ENCODE measurements around the gene HOXA10. TPM values are rescaled to one million over a fixed set of nuclear protein-coding genes. Genes with fewer than 3 reads are reported as not detected.

The HOXA10 gene
- total and polyA plus RNA-seq, 4 donors = 0.03 to 0.70 (median 0.13) TPM

GRCh38 chr7:27164045-27164366 is 10.1 kb downstream of the HOXA10 start:
- peaks cover 8 to 27% (median 10%) of the 10 kb centered on the region in 4 donors for H3K4me1 ChIP-seq (ENCODE audit: control insufficient read depth in 4 of 4, insufficient read depth in 4 of 4, low read length in 3 of 4)

GRCh38 chr7:27163288-27164044 is 10.7 kb downstream of the HOXA10 start:
- Histone ChIP-seq H3K9ac (ENCODE audit: low read depth in 1 of 2, low read length in 2 of 2) (no peak overlapping the region), H3K9me3 (ENCODE audit: control insufficient read depth in 4 of 4, low read length in 3 of 4) (peaks cover 0 to 10% (median under 1%) of the 10 kb centered on the region in 4 donors), H3K4me3 (ENCODE audit: low read depth in 1 of 3, low read length in 3 of 3) (no peak overlapping the region), H3K36me3 (ENCODE audit: control insufficient read depth in 4 of 4, insufficient read depth in 3 of 4, low read depth in 1 of 4, low read length in 3 of 4) (no peaks in the 10 kb centered on the region), H3K27me3 (ENCODE audit: control insufficient read depth in 4 of 4, insufficient read depth in 4 of 4, low read length in 3 of 4) (peaks cover 9 to 56% (median 21%) of the 10 kb centered on the region in 4 donors), H3K4me1 (ENCODE audit: control insufficient read depth in 4 of 4, insufficient read depth in 4 of 4, low read length in 3 of 4) (peaks cover 8 to 27% (median 10%) of the 10 kb centered on the region in 4 donors), H3K27ac (ENCODE audit: low read depth in 1 of 2, low read length in 2 of 2) (no peak overlapping the region)
- WGBS = 34% methylated on average over 24 of the region's 24 CpGs
- no peak for DNase-seq (ENCODE audit: low spot score)
- TF ChIP-seq SP1 (IDR thresholded peaks at IDR 0.05) (no peak), RXRA (IDR thresholded peaks at IDR 0.05) (no peak), JUND (IDR thresholded peaks at IDR 0.05) (no peak), EGR1 (IDR thresholded peaks at IDR 0.05; ENCODE audit: low read depth in 2 of 2) (no peak), HNF4A (conservative IDR thresholded peaks at IDR 0.05) (no peak), REST (IDR thresholded peaks at IDR 0.05) (no peak), FOXA2 (IDR thresholded peaks at IDR 0.05) (no peak), HNF4G (IDR thresholded peaks at IDR 0.05) (no peak), ATF3 (IDR thresholded peaks at IDR 0.05) (no peak), YY1 (IDR thresholded peaks at IDR 0.05) (no peak), ZBTB33 (IDR thresholded peaks at IDR 0.05) (no peak), NR2F2 (IDR thresholded peaks at IDR 0.05) (no peak)

More at GRCh38 chr7:27164045-27164366, 10.1 kb downstream of the HOXA10 start:
- peaks cover 0 to 10% (median under 1%) of the 10 kb centered on the region in 4 donors for H3K9me3 ChIP-seq (ENCODE audit: control insufficient read depth in 4 of 4, low read length in 3 of 4)
- H3K27ac ChIP-seq (ENCODE audit: low read depth in 1 of 2, low read length in 2 of 2) = no peak overlapping the region
- no peak for TF ChIP-seq RXRA (IDR thresholded peaks at IDR 0.05)
- TF ChIP-seq ZBTB33 (IDR thresholded peaks at IDR 0.05) = no peak
- TF ChIP-seq EGR1 (IDR thresholded peaks at IDR 0.05; ENCODE audit: low read depth in 2 of 2) = no peak
- no peak for TF ChIP-seq MAX (IDR thresholded peaks at IDR 0.05)
- no peak for TF ChIP-seq CTCF (IDR thresholded peaks at IDR 0.05; ENCODE audit: low read depth, low read length, missing input control)
- TF ChIP-seq JUND (IDR thresholded peaks at IDR 0.05) = no peak
- no peak for TF ChIP-seq RAD21 (IDR thresholded peaks at IDR 0.05)
- TF ChIP-seq FOXA2 (IDR thresholded peaks at IDR 0.05) = no peak
- no peak for TF ChIP-seq HNF4G (IDR thresholded peaks at IDR 0.05)
- no peak for TF ChIP-seq NR2F2 (IDR thresholded peaks at IDR 0.05)
- no peak for TF ChIP-seq FOXA1 (IDR thresholded peaks at IDR 0.05)
- H3K4me3 ChIP-seq (ENCODE audit: low read depth in 1 of 3, low read length in 3 of 3) = no peak overlapping the region
- no peak overlapping the region for H3K9ac ChIP-seq (ENCODE audit: low read depth in 1 of 2, low read length in 2 of 2)
- peaks cover 9 to 61% (median 24%) of the 10 kb centered on the region in 4 donors for H3K27me3 ChIP-seq (ENCODE audit: control insufficient read depth in 4 of 4, insufficient read depth in 4 of 4, low read length in 3 of 4)
- DNase-seq (ENCODE audit: low spot score) = no peak
- 13% methylated on average over 12 of the region's 12 CpGs for WGBS
- H3K36me3 ChIP-seq (ENCODE audit: control insufficient read depth in 4 of 4, insufficient read depth in 3 of 4, low read depth in 1 of 4, low read length in 3 of 4) = no peaks in the 10 kb centered on the region
